MCF 10A (cell line): ENCODE measurements around the gene ARHGAP18. TPM values are rescaled to one million over a fixed set of nuclear protein-coding genes. Genes with fewer than 3 reads are reported as not detected.

Experiments used
- BruUV-seq: library from RNA; stranded (reverse); fragments of 400-500 nt; replicated peaks from 2 replicates; lab custom pipeline; 2021; lab: Mats Ljungman, UMichigan
- CTCF ChIA-PET: fragments of 300-600 bp; sonication (Branson Sonifier 250); formaldehyde crosslinking; extraction: SDS; loops from one replicate; lab custom pipeline; 2021; ENCODE audit warnings: antibody characterized with exemption, inconsistent platforms; lab: Yijun Ruan, JAX
- POLR2A ChIA-PET: fragments of 300-600, 350-650 bp; sonication (Branson Sonifier 250); formaldehyde crosslinking; extraction: SDS; loops from one replicate; lab custom pipeline; 2020; ENCODE audit warnings: antibody characterized with exemption, inconsistent platforms; lab: Yijun Ruan, JAX
- DNase-seq: peaks from one replicate; pipeline ENCODE4 v3.0.0-alpha.2; 2018; ENCODE audit not compliant: unreplicated experiment
- H3K27ac Mint-ChIP-seq: one replicate; pipeline ENCODE4 v1.8.0; 2022; ENCODE audit warnings: mild to moderate bottlenecking, low read depth, mixed read lengths; ENCODE audit not compliant: unreplicated experiment
- H3K27me3 Mint-ChIP-seq: one replicate; pipeline ENCODE4 v1.8.0; 2022; ENCODE audit warnings: mixed read lengths; ENCODE audit not compliant: insufficient read depth, unreplicated experiment
- H3K36me3 Mint-ChIP-seq: one replicate; pipeline ENCODE4 v1.8.0; 2022; ENCODE audit warnings: mild to moderate bottlenecking, moderate library complexity, mixed read lengths; ENCODE audit not compliant: insufficient read depth, unreplicated experiment
- H3K4me1 Mint-ChIP-seq: one replicate; pipeline ENCODE4 v1.8.0; 2022; ENCODE audit warnings: mixed read lengths; ENCODE audit not compliant: insufficient read depth, unreplicated experiment
- H3K4me3 Mint-ChIP-seq: one replicate; pipeline ENCODE4 v1.8.0; 2022; ENCODE audit warnings: mild to moderate bottlenecking, moderate library complexity, mixed read lengths; ENCODE audit not compliant: unreplicated experiment
- H3K9me3 Mint-ChIP-seq: one replicate; pipeline ENCODE4 v1.8.0; 2022; ENCODE audit warnings: mixed read lengths; ENCODE audit not compliant: unreplicated experiment
- CTCF ChIP-seq: fragments of 200-600 bp; IDR thresholded peaks from one replicate; pipeline ENCODE4 v1.8.0; 2022; ENCODE audit warnings: antibody characterized with exemption, mild to moderate bottlenecking; ENCODE audit not compliant: unreplicated experiment
- intact Hi-C: fragments of 100-400 bp; cut with micrococcal nuclease; formaldehyde crosslinking; loops from 2 replicates; pipeline ENCODE4 v1.14.1; 2022
- total RNA-seq: library from RNA; stranded (reverse); gene quantifications from 2 replicates; pipeline ENCODE4 v1.2.3, GENCODE V29; 2022

ARHGAP18 gene
- total RNA-seq, 1 experiment from 2014 or later: 22.9 TPM

GRCh38 chr6:129619579-129620233 is 90.3 kb downstream of the ARHGAP18 start:
- Mint-ChIP-seq H3K9me3 (no peaks in the 10 kb centered on the region), H3K27me3 (no peaks in the 10 kb centered on the region), H3K4me1 (peaks cover 14% of the 10 kb centered on the region), H3K36me3 (peaks cover 25% of the 10 kb centered on the region), H3K27ac (no peak overlapping the region), H3K4me3 (no peak overlapping the region)
- ChIA-PET CTCF (no interaction called here), POLR2A (no interaction called here)
- no peak for TF ChIP-seq CTCF
- intact Hi-C loops: loop anchor here (5.0 kb wide), 1 partner anchor 93 kb away; the partner anchor contains the start of gene ARHGAP18
- no TSS peak for BruUV-seq
- no peak for DNase-seq

GRCh38 chr6:129617986-129618385 is 92.0 kb downstream of the ARHGAP18 start:
- POLR2A ChIA-PET: interaction anchor here (0.7 kb wide), 1 partner anchor 65 kb away, joined by 5 read pairs; no protein-coding TSS in a partner anchor
- Mint-ChIP-seq H3K27ac (no peak overlapping the region), H3K27me3 (no peaks in the 10 kb centered on the region), H3K9me3 (no peaks in the 10 kb centered on the region), H3K4me1 (peaks cover 6% of the 10 kb centered on the region), H3K36me3 (peaks cover 25% of the 10 kb centered on the region), H3K4me3 (no peak overlapping the region)
- CTCF ChIA-PET: interaction anchor here (0.6 kb wide), 1 partner anchor 110 kb away, joined by 3 read pairs; no protein-coding TSS in a partner anchor
- no TSS peak for BruUV-seq
- no peak for DNase-seq
- TF ChIP-seq CTCF: no peak
- intact Hi-C loops: no loop called here

- Mint-ChIP-seq H3K4me3 (no peak overlapping the region), H3K27me3 (no peaks in the 10 kb centered on the region), H3K9me3 (no peaks in the 10 kb centered on the region), H3K36me3 (peaks cover 34% of the 10 kb centered on the region), H3K27ac (no peak overlapping the region), H3K4me1 (peaks cover 5% of the 10 kb centered on the region)
- ChIA-PET CTCF (interaction anchor here (0.6 kb wide), 1 partner anchor 19 kb away, joined by 5 read pairs; no protein-coding TSS in a partner anchor), POLR2A (interaction anchor here (0.7 kb wide), 1 partner anchor 69 kb away, joined by 3 read pairs; no protein-coding TSS in a partner anchor)
- intact Hi-C loops: no loop called here
- no TSS peak for BruUV-seq
- no peak for TF ChIP-seq CTCF
- no peak for DNase-seq
Observed at GRCh38 chr6:129615496-129615895, 94.5 kb downstream of the ARHGAP18 start.

DNA sequence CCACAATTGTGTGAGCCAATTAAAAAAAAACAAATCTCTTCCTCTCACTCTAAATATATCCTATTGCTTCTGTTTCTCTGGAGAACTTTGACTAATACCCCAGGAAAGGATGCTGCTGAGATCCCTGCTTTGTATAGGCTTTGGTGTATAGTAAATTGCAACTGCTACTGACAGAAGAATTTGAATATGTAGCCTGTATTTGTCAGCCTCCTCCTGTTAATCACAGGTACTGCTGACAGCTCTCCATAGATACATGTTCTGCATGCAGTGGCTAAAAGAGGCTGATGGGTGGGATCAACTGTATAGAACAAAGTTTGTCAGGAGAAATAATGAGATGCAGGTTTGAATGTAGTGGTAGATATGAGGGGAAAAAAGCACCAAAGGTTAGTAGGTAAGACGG is 95.0 kb downstream of the ARHGAP18 start:
- POLR2A ChIA-PET: interaction anchor here (0.6 to 0.7 kb wide), 2 partner anchors 37 to 69 kb away, joined by 3 to 4 read pairs; no protein-coding TSS in a partner anchor
- CTCF ChIA-PET: interaction anchor here (0.6 to 1.0 kb wide), 2 partner anchors 18 to 116 kb away, joined by 5 to 7 read pairs; no protein-coding TSS in a partner anchor

More for the DNA sequence above, 95.0 kb downstream of the ARHGAP18 start:
- peaks cover 35% of the 10 kb centered on the region for H3K36me3 Mint-ChIP-seq
- H3K4me3 Mint-ChIP-seq: no peak overlapping the region
- TF ChIP-seq CTCF: no peak
- no peaks in the 10 kb centered on the region for H3K27me3 Mint-ChIP-seq
- no peak for DNase-seq
- intact Hi-C loops: no loop called here
- no TSS peak for BruUV-seq
- H3K27ac Mint-ChIP-seq: no peak overlapping the region
- H3K4me1 Mint-ChIP-seq: peaks cover 5% of the 10 kb centered on the region
- no peaks in the 10 kb centered on the region for H3K9me3 Mint-ChIP-seq
